Kidney epithelial cell (primary cell): ENCODE results near the gene HS6ST3. TPM values are rescaled to one million over a fixed set of nuclear protein-coding genes. Genes with fewer than 3 reads are reported as not detected.

ENCODE experiments used
- DNase-seq: peaks from one replicate; pipeline ENCODE4 v3.0.0-alpha.2; 2010; ENCODE audit warnings: low read depth
- H3K27me3 ChIP-seq: 2 replicates; pipeline ENCODE4 v1.6.0; 2011; ENCODE audit warnings: low read length; ENCODE audit not compliant: control insufficient read depth, insufficient read depth
- H3K36me3 ChIP-seq: 2 replicates; pipeline ENCODE4 v1.5.1; 2011; ENCODE audit warnings: low read length; ENCODE audit not compliant: control insufficient read depth, insufficient read depth
- H3K4me3 ChIP-seq: 2 replicates; pipeline ENCODE4 v1.5.1; 2011; ENCODE audit warnings: low read depth, mild to moderate bottlenecking, control low read depth, low read length
- CTCF ChIP-seq: IDR thresholded peaks from 2 replicates; pipeline ENCODE4 v1.5.1; 2011; ENCODE audit warnings: mild to moderate bottlenecking, moderate library complexity, low read length, control low read depth, inconsistent platforms; ENCODE audit not compliant: insufficient read depth, poor library complexity, severe bottlenecking
- total RNA-seq: library from RNA; depleted of rRNA; stranded (reverse); fragments of >200 nt; gene quantifications from 2 replicates; pipeline ENCODE4 v1.2.3, GENCODE V29; 2015

The HS6ST3 gene
- total RNA-seq, 1 donor from 2014 or later, result 0.38 TPM

DNA sequence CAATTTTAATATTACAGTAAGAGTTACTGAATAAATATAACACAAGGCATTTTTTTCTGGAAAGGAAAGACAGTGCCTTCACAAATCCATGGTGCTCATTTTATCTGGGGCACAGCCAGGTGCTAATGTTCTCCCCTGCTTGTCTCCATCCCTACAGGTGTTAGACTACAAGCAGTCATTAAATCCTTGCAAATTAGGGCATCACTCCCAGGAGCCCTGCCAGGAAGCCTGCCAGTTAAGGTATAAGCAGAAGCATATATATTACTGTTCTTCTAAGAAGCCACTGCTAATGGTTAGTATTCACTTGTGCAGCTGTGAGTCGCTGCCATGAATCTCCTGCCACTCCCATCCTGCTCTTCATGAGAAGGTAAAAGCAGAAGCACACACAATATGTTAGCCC is 754.7 kb downstream of the HS6ST3 start:
- no peak for TF ChIP-seq CTCF
- Histone ChIP-seq H3K36me3 (no peaks in the 10 kb centered on the region), H3K4me3 (no peak overlapping the region)

DNA sequence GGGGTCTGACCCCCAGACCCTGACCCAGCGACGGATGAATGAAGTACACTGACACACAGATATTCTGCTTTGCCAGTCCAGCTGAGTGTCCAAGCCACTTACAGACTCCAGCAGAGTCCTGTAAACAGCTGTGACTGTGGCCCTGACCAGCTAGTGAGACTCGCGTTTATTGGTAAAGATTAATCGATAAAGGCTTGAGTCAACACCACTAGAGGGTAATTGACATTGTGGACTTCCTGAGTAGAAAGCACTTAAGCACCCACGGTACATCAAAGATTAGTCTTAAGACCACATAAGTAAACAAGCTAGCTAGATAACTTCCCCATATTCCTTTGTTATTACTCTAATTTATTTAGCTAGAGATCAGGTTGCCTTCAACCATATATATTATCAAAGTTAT is 758.4 kb downstream of the HS6ST3 start:
- Histone ChIP-seq H3K36me3 (no peaks in the 10 kb centered on the region), H3K4me3 (no peak overlapping the region), H3K27me3 (no peaks in the 10 kb centered on the region)
- no peak for TF ChIP-seq CTCF
- no peak for DNase-seq

More for the DNA sequence above, 754.7 kb downstream of the HS6ST3 start:
- no peaks in the 10 kb centered on the region for H3K27me3 ChIP-seq
- DNase-seq, result no peak

DNA sequence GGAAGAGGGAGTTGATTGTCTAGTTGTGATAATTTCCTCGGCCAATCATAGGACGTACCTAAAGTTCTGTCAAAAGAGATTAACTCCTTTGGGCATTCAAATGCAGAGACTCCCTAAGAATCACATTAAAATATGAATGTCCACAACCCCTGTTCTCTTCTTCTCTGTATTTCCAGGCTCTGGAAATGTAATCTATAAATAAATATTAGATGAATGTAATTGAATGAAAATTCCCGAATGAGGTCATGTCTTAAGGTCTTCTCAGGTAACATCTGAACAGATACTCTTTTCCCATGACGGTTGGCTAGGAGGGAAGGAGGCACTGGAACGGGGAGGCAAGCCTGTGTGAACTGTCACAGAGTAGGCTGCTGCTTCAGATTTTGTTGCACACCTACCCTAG is 759.2 kb downstream of the HS6ST3 start:
- H3K4me3 ChIP-seq, result no peak overlapping the region
- TF ChIP-seq CTCF, result no peak
- DNase-seq, result no peak

GRCh38 chr13:96850538-96851145 is 760.7 kb downstream of the HS6ST3 start:
- Histone ChIP-seq H3K36me3 (no peaks in the 10 kb centered on the region), H3K27me3 (no peaks in the 10 kb centered on the region), H3K4me3 (no peak overlapping the region)
- no peak for TF ChIP-seq CTCF
- DNase-seq, result no peak

More for the DNA sequence above, 759.2 kb downstream of the HS6ST3 start:
- Histone ChIP-seq H3K27me3 (no peaks in the 10 kb centered on the region), H3K36me3 (no peaks in the 10 kb centered on the region)

DNA sequence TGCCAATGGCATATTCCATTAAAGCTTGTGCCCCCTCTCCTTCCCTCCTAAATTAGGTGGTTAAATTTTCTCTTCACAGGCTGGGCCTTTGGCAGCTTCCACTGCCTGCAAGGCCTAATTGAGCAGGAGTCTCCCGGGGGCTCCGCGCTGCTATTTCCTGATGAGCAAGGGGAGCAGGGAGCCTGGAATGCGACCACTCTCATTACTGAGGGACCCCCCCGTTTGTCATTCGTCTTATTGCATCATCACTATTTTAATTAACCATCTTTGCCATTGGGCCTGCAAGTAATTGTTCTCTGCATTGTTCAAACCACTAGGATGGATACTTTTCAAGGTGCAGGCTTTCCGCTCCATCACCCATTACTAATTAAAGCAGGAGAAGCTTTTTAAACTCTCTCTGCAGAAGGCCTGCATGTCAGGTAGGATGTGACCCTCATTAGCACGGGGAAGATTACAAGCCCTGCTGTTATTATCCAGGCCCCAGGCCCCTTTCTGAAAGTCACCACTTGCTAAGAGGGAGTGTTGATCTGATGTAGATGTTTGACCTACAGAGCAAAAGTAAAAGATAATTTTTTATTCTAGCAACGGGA is 762.0 kb downstream of the HS6ST3 start:
- TF ChIP-seq CTCF, result no peak
- no peak overlapping the region for H3K4me3 ChIP-seq
- H3K36me3 ChIP-seq, result no peaks in the 10 kb centered on the region
- H3K27me3 ChIP-seq, result no peaks in the 10 kb centered on the region
- DNase-seq, result no peak
